KMS-11 (cell line): ENCODE results near the gene ATP6V1F.

Experiments used
- H2AFZ ChIP-seq: fragments of 200-600 bp; sonication (generic); 2 replicates; pipeline ENCODE4 v1.6.1; 2016; ENCODE audit warnings: antibody characterized with exemption, mixed run types, low read depth
- H3K27ac ChIP-seq: fragments of 200-600 bp; sonication (generic); 2 replicates; pipeline ENCODE4 v1.6.1; 2016; ENCODE audit warnings: mild to moderate bottlenecking, mixed run types
- H3K27me3 ChIP-seq: fragments of 200-600 bp; sonication (generic); 2 replicates; pipeline ENCODE4 v1.6.1; 2017; ENCODE audit warnings: mild to moderate bottlenecking, low read depth, mixed run types, moderate library complexity; ENCODE audit not compliant: insufficient read depth
- H3K36me3 ChIP-seq: fragments of 200-600 bp; sonication (generic); 2 replicates; pipeline ENCODE4 v1.6.1; 2017; ENCODE audit warnings: mild to moderate bottlenecking, mixed run types; ENCODE audit not compliant: insufficient read depth
- H3K4me1 ChIP-seq: fragments of 200-600 bp; sonication (generic); 2 replicates; pipeline ENCODE4 v1.6.1; 2016; ENCODE audit warnings: mild to moderate bottlenecking, low read depth, mixed run types; ENCODE audit not compliant: poor library complexity, severe bottlenecking
- H3K4me2 ChIP-seq: fragments of 200-600 bp; sonication (generic); 2 replicates; pipeline ENCODE4 v1.7.0; 2016; ENCODE audit warnings: mild to moderate bottlenecking, mixed run types
- H3K4me3 ChIP-seq: fragments of 200-600 bp; sonication (generic); IDR thresholded peaks from 2 replicates; pipeline ENCODE4 v1.6.1; 2017; ENCODE audit warnings: low read depth, low read length, mixed read lengths; ENCODE audit not compliant: insufficient read depth
- H3K79me2 ChIP-seq: fragments of 200-600 bp; sonication (generic); 2 replicates; pipeline ENCODE4 v1.6.1; 2016; ENCODE audit warnings: low read depth, mixed run types; ENCODE audit not compliant: insufficient read depth
- H3K9ac ChIP-seq: fragments of 200-600 bp; sonication (generic); 2 replicates; pipeline ENCODE4 v1.6.1; 2016; ENCODE audit warnings: mild to moderate bottlenecking, mixed run types
- H4K20me1 ChIP-seq: fragments of 200-600 bp; sonication (generic); 2 replicates; pipeline ENCODE4 v1.6.1; 2016; ENCODE audit warnings: mild to moderate bottlenecking, mixed run types; ENCODE audit not compliant: insufficient read depth
- CTCF ChIP-seq: fragments of 200-600 bp; sonication (generic); conservative IDR thresholded peaks from 2 replicates; pipeline ENCODE4 v1.6.1; 2017; ENCODE audit warnings: low read depth, mild to moderate bottlenecking, antibody characterized with exemption, low read length, moderate library complexity, mixed read lengths

Gene ATP6V1F

GRCh38 chr7:128889121-128889520 lies 26.5 kb downstream of the ATP6V1F start:
- no peaks in the 10 kb centered on the region for H3K36me3 ChIP-seq
- H3K79me2 ChIP-seq: no peaks in the 10 kb centered on the region
- H3K9ac ChIP-seq: no peak overlapping the region
- H3K4me2 ChIP-seq: no peak overlapping the region
- TF ChIP-seq CTCF: no peak
- no peaks in the 10 kb centered on the region for H3K4me1 ChIP-seq
- no peak overlapping the region for H2AFZ ChIP-seq
- no peak overlapping the region for H3K27ac ChIP-seq
- no peaks in the 10 kb centered on the region for H4K20me1 ChIP-seq
- no peak overlapping the region for H3K4me3 ChIP-seq
- H3K27me3 ChIP-seq: peaks cover 19% of the 10 kb centered on the region; the same call in 1 of the 2 replicates

- no peaks in the 10 kb centered on the region for H3K4me1 ChIP-seq
- H4K20me1 ChIP-seq: no peaks in the 10 kb centered on the region
- H3K36me3 ChIP-seq: no peaks in the 10 kb centered on the region
- no peak overlapping the region for H3K4me3 ChIP-seq
- H3K27me3 ChIP-seq: peaks cover 19% of the 10 kb centered on the region; the same call in 1 of the 2 replicates
- no peak overlapping the region for H3K4me2 ChIP-seq
- H3K79me2 ChIP-seq: no peaks in the 10 kb centered on the region
- H3K9ac ChIP-seq: no peak overlapping the region
- no peak overlapping the region for H3K27ac ChIP-seq
- no peak overlapping the region for H2AFZ ChIP-seq
- no peak for TF ChIP-seq CTCF
Measured at GRCh38 chr7:128890306-128891109, 27.9 kb downstream of the ATP6V1F start.

- TF ChIP-seq CTCF: no peak
- Histone ChIP-seq H3K36me3 (no peaks in the 10 kb centered on the region), H3K4me3 (no peak overlapping the region), H3K4me2 (no peak overlapping the region), H3K9ac (no peak overlapping the region), H3K4me1 (no peaks in the 10 kb centered on the region), H2AFZ (no peak overlapping the region), H4K20me1 (no peaks in the 10 kb centered on the region), H3K27me3 (peaks cover 19% of the 10 kb centered on the region; the same call in 1 of the 2 replicates), H3K27ac (no peak overlapping the region), H3K79me2 (no peaks in the 10 kb centered on the region)
Measured at GRCh38 chr7:128891110-128891941, 28.7 kb downstream of the ATP6V1F start.

GRCh38 chr7:128891942-128892269 lies 29.2 kb downstream of the ATP6V1F start:
- no peak overlapping the region for H3K9ac ChIP-seq
- no peaks in the 10 kb centered on the region for H4K20me1 ChIP-seq
- no peak overlapping the region for H3K4me2 ChIP-seq
- H3K4me3 ChIP-seq: no peak overlapping the region
- no peak overlapping the region for H2AFZ ChIP-seq
- H3K4me1 ChIP-seq: no peaks in the 10 kb centered on the region
- TF ChIP-seq CTCF: no peak
- peaks cover 19% of the 10 kb centered on the region; the same call in 1 of the 2 replicates for H3K27me3 ChIP-seq
- H3K79me2 ChIP-seq: no peaks in the 10 kb centered on the region
- H3K36me3 ChIP-seq: no peaks in the 10 kb centered on the region
- no peak overlapping the region for H3K27ac ChIP-seq
